Endothelial cell of umbilical vein (primary cell): ENCODE data around the gene SLC12A9.

Experiments used
- CTCF ChIP-seq, 2 donors: IDR thresholded peaks; 1 replicate in 1 of 2; 2 replicates in 1 of 2; pipeline ENCODE4 v1.5.1; 2011; ENCODE audit warnings: low read length in 2 of 2, mild to moderate bottlenecking in 2 of 2, moderate library complexity in 2 of 2, control low read depth in 1 of 2, inconsistent platforms in 1 of 2, low read depth in 1 of 2; ENCODE audit not compliant: insufficient read depth in 1 of 2; ENCODE audit errors: extremely low read depth in 1 of 2
- EZH2 ChIP-seq: IDR thresholded peaks from 2 replicates; pipeline ENCODE4 v1.6.1; 2012; ENCODE audit warnings: borderline replicate concordance, low read depth, mild to moderate bottlenecking, moderate library complexity, low read length, inconsistent platforms; ENCODE audit not compliant: severe bottlenecking
- FOS ChIP-seq: IDR thresholded peaks from 2 replicates; pipeline ENCODE4 v1.6.1; 2011; ENCODE audit warnings: mild to moderate bottlenecking, low read length, moderate library complexity, borderline replicate concordance; ENCODE audit not compliant: insufficient read depth
- MAX ChIP-seq: IDR thresholded peaks from 2 replicates; pipeline ENCODE4 v1.6.1; 2011; ENCODE audit not compliant: insufficient read depth, insufficient read length
- MYC ChIP-seq: IDR thresholded peaks from one replicate; pipeline ENCODE4 v1.6.1; 2011; ENCODE audit warnings: mild to moderate bottlenecking, low read depth, low read length
- POLR2A ChIP-seq: IDR thresholded peaks from 2 replicates; pipeline ENCODE4 v1.6.1; 2012; ENCODE audit warnings: low read depth, mild to moderate bottlenecking, control low read depth, low read length
- POLR2AphosphoS5 ChIP-seq: IDR thresholded peaks from 2 replicates; pipeline ENCODE4 v1.6.1; 2012; ENCODE audit warnings: low read depth, mild to moderate bottlenecking, control low read depth, low read length, moderate library complexity; ENCODE audit not compliant: insufficient read depth

- TF ChIP-seq POLR2AphosphoS5 = no peak
- no peak for TF ChIP-seq CTCF (IDR thresholded peaks at IDR 0.05; ENCODE audit: extremely low read depth in 1 of 2, insufficient read depth in 1 of 2, low read depth in 1 of 2, low read length in 2 of 2)
- no peak for TF ChIP-seq FOS
- TF ChIP-seq MAX = no peak
- TF ChIP-seq POLR2A = no peak
- no peak for TF ChIP-seq MYC
- TF ChIP-seq EZH2 = no peak
Observed at GRCh38 chr7:100804681-100805431, 47.7 kb upstream of the SLC12A9 start.
